HL-60 (cell line): ENCODE data around the gene UPP1.
"Not testable (repeated sequence)": the region's sequence is repeated elsewhere in the genome, so short reads cannot be mapped to it uniquely, and the experiment has no call there.

Experiments used
- DNase-seq, 2 experiments: peaks; one replicate each; pipeline ENCODE4 v3.0.0-alpha.2; 2010 to 2020; ENCODE audit warnings: low read depth in 1 of 2, low spot score in 1 of 2
- H3K27ac ChIP-seq: fragments of 250-450 bp; sonication (Bioruptor Pico); replicated peaks from 2 replicates; pipeline ENCODE4 v1.5.1; 2020; ENCODE audit warnings: mild to moderate bottlenecking, moderate library complexity
- H3K27me3 ChIP-seq: fragments of 250-450 bp; sonication (Bioruptor Pico); 2 replicates; pipeline ENCODE4 v1.5.1; 2021; ENCODE audit warnings: mild to moderate bottlenecking, moderate library complexity; ENCODE audit not compliant: insufficient read depth, poor library complexity, severe bottlenecking
- H3K4me3 ChIP-seq: replicated peaks from 2 replicates; pipeline ENCODE4 v1.5.1; 2011; ENCODE audit warnings: mild to moderate bottlenecking, control low read depth, low read length; ENCODE audit not compliant: insufficient read depth
- CTCF ChIP-seq: IDR thresholded peaks from one replicate; pipeline ENCODE4 v1.5.1; 2011; ENCODE audit warnings: low read length, control low read depth, inconsistent platforms; ENCODE audit not compliant: insufficient read depth
- GABPA ChIP-seq: IDR thresholded peaks from 2 replicates; pipeline ENCODE4 v1.6.1; 2012; ENCODE audit warnings: low read depth
- POLR2AphosphoS5 ChIP-seq: IDR thresholded peaks from 2 replicates; pipeline ENCODE4 v1.6.1; 2012; ENCODE audit warnings: low read depth
- SPI1 ChIP-seq: IDR thresholded peaks from 2 replicates; pipeline ENCODE4 v1.6.1; 2012; ENCODE audit warnings: low read depth, mild to moderate bottlenecking, borderline replicate concordance
- TF ChIP-seq, protein P1 (sequence below): IDR thresholded peaks from 2 replicates; pipeline ENCODE4 v1.6.1; 2012; ENCODE audit warnings: low read depth; ENCODE audit not compliant: insufficient replicate concordance

UPP1 gene

GRCh38 chr7:48144291-48144768 lies 55.3 kb downstream of the UPP1 start:
- TF ChIP-seq, protein P1, sequence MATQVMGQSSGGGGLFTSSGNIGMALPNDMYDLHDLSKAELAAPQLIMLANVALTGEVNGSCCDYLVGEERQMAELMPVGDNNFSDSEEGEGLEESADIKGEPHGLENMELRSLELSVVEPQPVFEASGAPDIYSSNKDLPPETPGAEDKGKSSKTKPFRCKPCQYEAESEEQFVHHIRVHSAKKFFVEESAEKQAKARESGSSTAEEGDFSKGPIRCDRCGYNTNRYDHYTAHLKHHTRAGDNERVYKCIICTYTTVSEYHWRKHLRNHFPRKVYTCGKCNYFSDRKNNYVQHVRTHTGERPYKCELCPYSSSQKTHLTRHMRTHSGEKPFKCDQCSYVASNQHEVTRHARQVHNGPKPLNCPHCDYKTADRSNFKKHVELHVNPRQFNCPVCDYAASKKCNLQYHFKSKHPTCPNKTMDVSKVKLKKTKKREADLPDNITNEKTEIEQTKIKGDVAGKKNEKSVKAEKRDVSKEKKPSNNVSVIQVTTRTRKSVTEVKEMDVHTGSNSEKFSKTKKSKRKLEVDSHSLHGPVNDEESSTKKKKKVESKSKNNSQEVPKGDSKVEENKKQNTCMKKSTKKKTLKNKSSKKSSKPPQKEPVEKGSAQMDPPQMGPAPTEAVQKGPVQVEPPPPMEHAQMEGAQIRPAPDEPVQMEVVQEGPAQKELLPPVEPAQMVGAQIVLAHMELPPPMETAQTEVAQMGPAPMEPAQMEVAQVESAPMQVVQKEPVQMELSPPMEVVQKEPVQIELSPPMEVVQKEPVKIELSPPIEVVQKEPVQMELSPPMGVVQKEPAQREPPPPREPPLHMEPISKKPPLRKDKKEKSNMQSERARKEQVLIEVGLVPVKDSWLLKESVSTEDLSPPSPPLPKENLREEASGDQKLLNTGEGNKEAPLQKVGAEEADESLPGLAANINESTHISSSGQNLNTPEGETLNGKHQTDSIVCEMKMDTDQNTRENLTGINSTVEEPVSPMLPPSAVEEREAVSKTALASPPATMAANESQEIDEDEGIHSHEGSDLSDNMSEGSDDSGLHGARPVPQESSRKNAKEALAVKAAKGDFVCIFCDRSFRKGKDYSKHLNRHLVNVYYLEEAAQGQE = no peak
- TF ChIP-seq GABPA (no peak), POLR2AphosphoS5 (no peak), SPI1 (no peak), CTCF (no peak)
- H3K27ac ChIP-seq = no peak overlapping the region
- H3K27me3 ChIP-seq = peaks cover 3% of the 10 kb centered on the region
- no peak overlapping the region for H3K4me3 ChIP-seq
- no peak for DNase-seq

DNA sequence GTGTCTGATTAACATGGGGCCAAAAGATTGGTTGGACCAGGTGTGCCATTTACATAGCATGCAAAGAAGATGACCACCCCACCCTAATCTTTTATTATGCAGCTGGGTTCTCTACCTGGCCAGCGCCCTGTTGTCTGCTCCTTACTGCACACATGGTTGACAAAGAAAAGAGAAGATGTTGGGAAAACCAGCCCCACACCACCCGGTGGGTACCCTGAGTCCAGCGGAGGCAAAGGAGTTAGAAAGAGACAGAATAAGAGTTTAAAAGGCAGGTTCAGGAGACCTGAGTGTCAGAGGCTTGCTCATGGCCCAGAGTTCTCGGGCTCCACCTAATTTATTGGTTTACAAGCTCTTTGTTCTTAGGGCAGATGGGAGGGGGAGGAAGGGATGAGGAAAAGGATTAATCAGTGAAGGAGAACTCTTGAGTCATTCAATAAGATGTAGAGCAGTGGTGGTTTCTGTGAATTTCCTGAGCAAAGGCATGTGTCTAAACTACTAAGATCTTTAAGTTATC lies 58.1 kb downstream of the UPP1 start:
- no peak overlapping the region for H3K4me3 ChIP-seq
- TF ChIP-seq, protein P1 = no peak
- no peak for TF ChIP-seq CTCF
- TF ChIP-seq POLR2AphosphoS5 = no peak
- no peak for TF ChIP-seq GABPA
- TF ChIP-seq SPI1 = no peak
- DNase-seq = no peak
- no peak overlapping the region for H3K27ac ChIP-seq
- peaks cover 3% of the 10 kb centered on the region for H3K27me3 ChIP-seq

- DNase-seq, H3K27ac ChIP-seq, H3K27me3 ChIP-seq, H3K4me3 ChIP-seq: not testable (repeated sequence)
Observed at GRCh38 chr7:48147690-48148089, 58.6 kb downstream of the UPP1 start.

- H3K4me3 ChIP-seq = no peak overlapping the region
- TF ChIP-seq CTCF (no peak), POLR2AphosphoS5 (no peak), GABPA (no peak), SPI1 (no peak)
- TF ChIP-seq, protein P1 = no peak
- H3K27me3 ChIP-seq = peaks cover 3% of the 10 kb centered on the region
- H3K27ac ChIP-seq = no peak overlapping the region
- no peak for DNase-seq
Observed at GRCh38 chr7:48148311-48148710, 59.2 kb downstream of the UPP1 start.
